K562 (cell line): ENCODE measurements around the gene NR6A1. TPM values are rescaled to one million over a fixed set of nuclear protein-coding genes. Genes with fewer than 3 reads are reported as not detected.

Source experiments
- ATAC-seq: fragments of 200-7000 bp; cut with Tn5 transposase; 3 replicates; pipeline ENCODE4 v1.9.1; 2020; ENCODE audit warnings: moderate library complexity
- BruUV-seq: library from RNA; stranded (reverse); fragments of 400-500 nt; replicated peaks from 2 replicates; lab custom pipeline; 2021; lab: Mats Ljungman, UMichigan
- CTCF ChIA-PET: fragments of 300-600 bp; formaldehyde crosslinking; extraction: SDS; loops from one replicate; lab custom pipeline; 2021; ENCODE audit warnings: low intra/inter-chr PET ratio; lab: Yijun Ruan, JAX
- POLR2A ChIA-PET: fragments of 300-600, 350-650 bp; sonication (Branson Sonifier 250); formaldehyde crosslinking; extraction: SDS; loops from one replicate; lab custom pipeline; 2021; ENCODE audit warnings: antibody characterized with exemption, inconsistent platforms; lab: Yijun Ruan, JAX
- DNase-seq, 4 experiments: peaks; one replicate each; pipeline versions ENCODE4 v3.0.0 to v3.0.0-alpha.2; 2011 to 2018; ENCODE audit warnings: low spot score in 3 of 4, mixed read lengths in 3 of 4; ENCODE audit errors: extremely low read depth in 1 of 4
- FAIRE-seq: peaks from 2 replicates; lab custom pipeline; 2011; peaks lifted over from hg19 to GRCh38; lab: Jason Lieb, UNC
- H2AFZ ChIP-seq: 2 replicates; pipeline ENCODE4 v1.6.0; 2011; ENCODE audit warnings: low read depth, low read length, control low read depth, inconsistent platforms
- H3K27ac ChIP-seq: fragments of 200-600 bp; 3 replicates; pipeline ENCODE4 v1.8.0; 2011; ENCODE audit warnings: low read depth, mild to moderate bottlenecking, control low read depth, inconsistent platforms, low read length, moderate library complexity, mixed read lengths; ENCODE audit errors: extremely low read depth
- H3K27me3 ChIP-seq, 2 experiments: fragments of 300-600 bp in 1 of 2; 2 replicates in 1 of 2; 3 replicates in 1 of 2; pipeline versions ENCODE4 v1.6.0 to v1.8.0; 2011; ENCODE audit warnings: inconsistent platforms in 2 of 2, low read length in 2 of 2, mild to moderate bottlenecking in 1 of 2, mixed read lengths in 1 of 2, moderate library complexity in 1 of 2; ENCODE audit not compliant: control insufficient read depth in 2 of 2, insufficient read depth in 2 of 2
- H3K36me3 ChIP-seq: fragments of 300-600 bp; 3 replicates; pipeline ENCODE4 v1.8.0; 2011; ENCODE audit warnings: mild to moderate bottlenecking, low read length, inconsistent platforms; ENCODE audit not compliant: control insufficient read depth, insufficient read depth
- H3K4me1 ChIP-seq, 2 experiments: fragments of 200-600 bp in 1 of 2; replicated peaks in 1 of 2; 2 replicates in 1 of 2; 3 replicates in 1 of 2; pipeline versions ENCODE4 v1.5.1 to v1.8.0; 2011; ENCODE audit warnings: inconsistent platforms in 2 of 2, low read length in 2 of 2, mild to moderate bottlenecking in 1 of 2, mixed read lengths in 1 of 2, moderate library complexity in 1 of 2; ENCODE audit not compliant: control insufficient read depth in 2 of 2, insufficient read depth in 2 of 2
- H3K4me2 ChIP-seq: 2 replicates; pipeline ENCODE4 v1.6.1; 2011; ENCODE audit warnings: low read length, control low read depth, inconsistent platforms, mixed read lengths; ENCODE audit not compliant: insufficient read depth
- H3K4me3 ChIP-seq: fragments of 200-600 bp; sonication (generic), shearing (Covaris generic); 2 replicates; pipeline ENCODE4 v1.5.1; 2016; ENCODE audit warnings: control low read depth, inconsistent platforms
- H3K79me2 ChIP-seq: fragments of 200-600 bp; 3 replicates; pipeline ENCODE4 v1.8.0; 2011; ENCODE audit warnings: low read length, inconsistent platforms; ENCODE audit not compliant: control insufficient read depth, insufficient read depth
- H3K9ac ChIP-seq, 2 experiments: 2 replicates each; pipeline versions ENCODE4 v1.6.0 to v1.6.1; 2011; ENCODE audit warnings: low read depth in 2 of 2, low read length in 2 of 2, control low read depth in 1 of 2, inconsistent platforms in 1 of 2, mild to moderate bottlenecking in 1 of 2, mixed read lengths in 1 of 2; ENCODE audit not compliant: insufficient read depth in 1 of 2
- H3K9me1 ChIP-seq: one replicate; pipeline ENCODE4 v1.6.0; 2011; ENCODE audit warnings: inconsistent platforms, mild to moderate bottlenecking, low read length, moderate library complexity; ENCODE audit not compliant: control insufficient read depth, insufficient read depth
- H3K9me3 ChIP-seq: replicated peaks from 2 replicates; pipeline ENCODE4 v1.5.1; 2011; ENCODE audit warnings: low read depth, low read length, inconsistent platforms; ENCODE audit not compliant: control insufficient read depth, insufficient read depth
- H4K20me1 ChIP-seq: replicated peaks from 2 replicates; pipeline ENCODE4 v1.6.1; 2011; ENCODE audit warnings: low read length, inconsistent platforms, mixed read lengths; ENCODE audit not compliant: control insufficient read depth, insufficient read depth
- CTBP1 ChIP-seq: fragments of 450-650 bp; IDR thresholded peaks from 2 replicates; pipeline ENCODE4 v1.6.1; 2016; ENCODE audit warnings: borderline replicate concordance
- L3MBTL2 ChIP-seq: fragments of 450-650 bp; IDR thresholded peaks from 2 replicates; pipeline ENCODE4 v1.6.1; 2016; ENCODE audit warnings: mild to moderate bottlenecking, moderate library complexity
- SOX6 ChIP-seq: fragments of 450-650 bp; IDR thresholded peaks from 2 replicates; pipeline ENCODE4 v1.6.1; 2014; ENCODE audit warnings: mild to moderate bottlenecking
- ZBED1 ChIP-seq: IDR thresholded peaks from 2 replicates; pipeline ENCODE4 v1.6.1; 2014
- WGBS: fragments of 100-300 bp; shearing (Covaris generic); methylation state at CpG from one replicate; pipeline ENCODE4 v1.1.6; 2016; ENCODE audit warnings: low coverage, mixed read lengths; ENCODE audit not compliant: insufficient coverage; ENCODE audit errors: missing lambda C conversion rate; 5-methylcytosine and 5-hydroxymethylcytosine counted together
- in situ Hi-C: fragments of 300-500 bp; cut with MboI; formaldehyde crosslinking; loops from 4 replicates; pipeline ENCODE4 v1.15.0; 2018; ENCODE audit warnings: inconsistent platforms, mixed read lengths
- intact Hi-C: fragments of 100-400 bp; cut with micrococcal nuclease; formaldehyde crosslinking; loops from 2 replicates; pipeline ENCODE4 v1.14.2; 2022
- polyA plus RNA-seq, 8 experiments: library from polyadenylated mRNA; depleted of rRNA in 4 of 8; stranded (reverse) in 5 of 8; unstranded in 3 of 8; fragments of >200 nt; fragmentation: Nextera tagmentation in 2 of 8; fragmentation: Illumina TruSeq in 1 of 8; extraction: Ambion mirVana in 2 of 8; extraction: Trizol in 1 of 8; gene quantifications; 2 replicates each; pipeline versions ENCODE4 v1.2.1 to v1.2.3, GENCODE V29; 2011 to 2014; ENCODE audit warnings: inconsistent platforms in 1 of 8, missing spikeins in 1 of 8
- total RNA-seq, 7 experiments: library from RNA; depleted of rRNA in 6 of 7; stranded (reverse); fragments of >200 nt in 6 of 7; fragmentation: Illumina TruSeq in 2 of 7; extraction: Trizol in 2 of 7; gene quantifications; 2 replicates each; pipeline versions ENCODE4 v1.2.1 to v1.2.3, GENCODE V29; 2011 to 2021; ENCODE audit warnings: low replicate concordance in 1 of 7
- TF ChIP-seq, protein P1 (sequence below): fragments of 450-650 bp; IDR thresholded peaks from 2 replicates; pipeline ENCODE4 v1.6.1; 2016; ENCODE audit warnings: mild to moderate bottlenecking, moderate library complexity

NR6A1 gene
- total and polyA plus RNA-seq, 9 of the 15 experiments (the other 6 are each of a cell fraction or from before 2014, with no cell fraction given) = 9.7 to 55.4 (median 28.3) TPM

DNA sequence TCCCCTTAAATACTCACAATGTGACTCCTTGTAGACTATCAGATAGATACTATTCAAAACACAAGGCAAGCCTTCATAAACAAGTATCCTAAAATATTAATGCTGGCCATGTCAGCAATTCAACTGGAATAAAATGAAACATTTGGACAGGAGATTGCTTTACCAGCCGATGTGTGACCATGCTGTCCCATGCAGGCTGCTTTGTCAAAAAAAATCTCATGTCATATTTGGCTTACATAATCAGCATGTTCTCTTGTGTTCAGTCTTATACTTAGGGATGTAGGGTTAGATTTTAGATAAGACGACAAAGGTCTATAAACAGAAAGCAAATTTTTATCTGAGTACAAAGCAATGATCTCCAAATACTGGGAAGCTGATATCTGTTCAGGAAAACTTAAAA lies 108.5 kb downstream of the NR6A1 start:
- Histone ChIP-seq H2AFZ (no peak overlapping the region), H3K79me2 (peaks cover 57% of the 10 kb centered on the region), H3K4me1 (peaks cover 0 to 33% of the 10 kb centered on the region in 2 experiments; a peak in 4 of 5 replicates), H3K27ac (no peak overlapping the region), H3K27me3 (no peaks in the 10 kb centered on the region), H3K4me2 (no peak overlapping the region), H3K9me1 (no peaks in the 10 kb centered on the region), H4K20me1 (no peaks in the 10 kb centered on the region), H3K36me3 (no peaks in the 10 kb centered on the region; the same call in 2 of the 3 replicates), H3K4me3 (no peak overlapping the region), H3K9me3 (no peaks in the 10 kb centered on the region), H3K9ac (no peak overlapping the region)
- WGBS = 39% methylated on average over 2 of the region's 2 CpGs
- TF ChIP-seq ZBED1 = no peak
- TF ChIP-seq SOX6 = peak; percentile 39; the same call in 1 of the 2 replicates
- no TSS peak for BruUV-seq
- in situ Hi-C loops (no loop called here), intact Hi-C loops (no loop called here)
- no peak for FAIRE-seq
- ChIA-PET CTCF (no interaction called here), POLR2A (interaction anchor here (0.9 to 2.8 kb wide), 4 partner anchors 8 to 17 kb away, joined by 3 to 11 read pairs (median 6); no protein-coding TSS in a partner anchor)
- no peak for DNase-seq
- no peak for ATAC-seq

DNA sequence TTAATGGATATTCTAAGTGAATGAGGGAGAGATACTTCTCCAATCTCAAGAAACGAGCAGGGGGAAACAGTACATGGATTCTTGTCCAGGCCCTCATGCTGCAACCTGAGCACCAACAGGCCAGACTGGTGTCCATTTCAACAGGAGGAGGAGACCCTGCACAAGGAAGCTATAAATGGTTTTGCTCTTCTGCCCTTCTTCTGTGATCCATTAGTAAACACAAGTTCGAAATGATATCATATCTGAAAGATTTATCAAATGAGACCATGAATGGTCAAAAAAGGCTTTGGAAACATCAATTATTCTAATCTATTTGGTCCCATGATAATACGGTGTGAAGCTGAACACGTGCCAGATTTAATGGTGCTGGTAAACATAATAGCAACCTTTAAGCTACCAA lies 109.8 kb downstream of the NR6A1 start:
- Histone ChIP-seq H3K4me2 (no peak overlapping the region; the same call in 1 of the 2 replicates), H3K4me1 (peaks cover 0 to 36% of the 10 kb centered on the region in 2 experiments; a peak in 4 of 5 replicates), H3K36me3 (peaks cover 1% of the 10 kb centered on the region; the same call in 2 of the 3 replicates), H3K27ac (no peak overlapping the region), H3K9me1 (no peaks in the 10 kb centered on the region), H3K9ac (no peak overlapping the region), H3K9me3 (no peaks in the 10 kb centered on the region), H3K27me3 (no peaks in the 10 kb centered on the region), H2AFZ (no peak overlapping the region), H3K4me3 (no peak overlapping the region), H4K20me1 (no peaks in the 10 kb centered on the region), H3K79me2 (peaks cover 69% of the 10 kb centered on the region)
- POLR2A ChIA-PET = interaction anchor here (0.9 to 3.1 kb wide), 7 partner anchors 8 to 92 kb away, joined by 3 to 14 read pairs (median 5); no protein-coding TSS in a partner anchor
- DNase-seq (peak in 1 of 4 experiments; percentile 34), FAIRE-seq (no peak), ATAC-seq (no peak)
- no TSS peak for BruUV-seq
- CTCF ChIA-PET = no interaction called here
- in situ Hi-C loops (no loop called here), intact Hi-C loops (no loop called here)
- 22% methylated on average over 4 of the region's 4 CpGs for WGBS
- TF ChIP-seq L3MBTL2 (peak; percentile 87), CTBP1 (no peak)
- TF ChIP-seq, protein P1, sequence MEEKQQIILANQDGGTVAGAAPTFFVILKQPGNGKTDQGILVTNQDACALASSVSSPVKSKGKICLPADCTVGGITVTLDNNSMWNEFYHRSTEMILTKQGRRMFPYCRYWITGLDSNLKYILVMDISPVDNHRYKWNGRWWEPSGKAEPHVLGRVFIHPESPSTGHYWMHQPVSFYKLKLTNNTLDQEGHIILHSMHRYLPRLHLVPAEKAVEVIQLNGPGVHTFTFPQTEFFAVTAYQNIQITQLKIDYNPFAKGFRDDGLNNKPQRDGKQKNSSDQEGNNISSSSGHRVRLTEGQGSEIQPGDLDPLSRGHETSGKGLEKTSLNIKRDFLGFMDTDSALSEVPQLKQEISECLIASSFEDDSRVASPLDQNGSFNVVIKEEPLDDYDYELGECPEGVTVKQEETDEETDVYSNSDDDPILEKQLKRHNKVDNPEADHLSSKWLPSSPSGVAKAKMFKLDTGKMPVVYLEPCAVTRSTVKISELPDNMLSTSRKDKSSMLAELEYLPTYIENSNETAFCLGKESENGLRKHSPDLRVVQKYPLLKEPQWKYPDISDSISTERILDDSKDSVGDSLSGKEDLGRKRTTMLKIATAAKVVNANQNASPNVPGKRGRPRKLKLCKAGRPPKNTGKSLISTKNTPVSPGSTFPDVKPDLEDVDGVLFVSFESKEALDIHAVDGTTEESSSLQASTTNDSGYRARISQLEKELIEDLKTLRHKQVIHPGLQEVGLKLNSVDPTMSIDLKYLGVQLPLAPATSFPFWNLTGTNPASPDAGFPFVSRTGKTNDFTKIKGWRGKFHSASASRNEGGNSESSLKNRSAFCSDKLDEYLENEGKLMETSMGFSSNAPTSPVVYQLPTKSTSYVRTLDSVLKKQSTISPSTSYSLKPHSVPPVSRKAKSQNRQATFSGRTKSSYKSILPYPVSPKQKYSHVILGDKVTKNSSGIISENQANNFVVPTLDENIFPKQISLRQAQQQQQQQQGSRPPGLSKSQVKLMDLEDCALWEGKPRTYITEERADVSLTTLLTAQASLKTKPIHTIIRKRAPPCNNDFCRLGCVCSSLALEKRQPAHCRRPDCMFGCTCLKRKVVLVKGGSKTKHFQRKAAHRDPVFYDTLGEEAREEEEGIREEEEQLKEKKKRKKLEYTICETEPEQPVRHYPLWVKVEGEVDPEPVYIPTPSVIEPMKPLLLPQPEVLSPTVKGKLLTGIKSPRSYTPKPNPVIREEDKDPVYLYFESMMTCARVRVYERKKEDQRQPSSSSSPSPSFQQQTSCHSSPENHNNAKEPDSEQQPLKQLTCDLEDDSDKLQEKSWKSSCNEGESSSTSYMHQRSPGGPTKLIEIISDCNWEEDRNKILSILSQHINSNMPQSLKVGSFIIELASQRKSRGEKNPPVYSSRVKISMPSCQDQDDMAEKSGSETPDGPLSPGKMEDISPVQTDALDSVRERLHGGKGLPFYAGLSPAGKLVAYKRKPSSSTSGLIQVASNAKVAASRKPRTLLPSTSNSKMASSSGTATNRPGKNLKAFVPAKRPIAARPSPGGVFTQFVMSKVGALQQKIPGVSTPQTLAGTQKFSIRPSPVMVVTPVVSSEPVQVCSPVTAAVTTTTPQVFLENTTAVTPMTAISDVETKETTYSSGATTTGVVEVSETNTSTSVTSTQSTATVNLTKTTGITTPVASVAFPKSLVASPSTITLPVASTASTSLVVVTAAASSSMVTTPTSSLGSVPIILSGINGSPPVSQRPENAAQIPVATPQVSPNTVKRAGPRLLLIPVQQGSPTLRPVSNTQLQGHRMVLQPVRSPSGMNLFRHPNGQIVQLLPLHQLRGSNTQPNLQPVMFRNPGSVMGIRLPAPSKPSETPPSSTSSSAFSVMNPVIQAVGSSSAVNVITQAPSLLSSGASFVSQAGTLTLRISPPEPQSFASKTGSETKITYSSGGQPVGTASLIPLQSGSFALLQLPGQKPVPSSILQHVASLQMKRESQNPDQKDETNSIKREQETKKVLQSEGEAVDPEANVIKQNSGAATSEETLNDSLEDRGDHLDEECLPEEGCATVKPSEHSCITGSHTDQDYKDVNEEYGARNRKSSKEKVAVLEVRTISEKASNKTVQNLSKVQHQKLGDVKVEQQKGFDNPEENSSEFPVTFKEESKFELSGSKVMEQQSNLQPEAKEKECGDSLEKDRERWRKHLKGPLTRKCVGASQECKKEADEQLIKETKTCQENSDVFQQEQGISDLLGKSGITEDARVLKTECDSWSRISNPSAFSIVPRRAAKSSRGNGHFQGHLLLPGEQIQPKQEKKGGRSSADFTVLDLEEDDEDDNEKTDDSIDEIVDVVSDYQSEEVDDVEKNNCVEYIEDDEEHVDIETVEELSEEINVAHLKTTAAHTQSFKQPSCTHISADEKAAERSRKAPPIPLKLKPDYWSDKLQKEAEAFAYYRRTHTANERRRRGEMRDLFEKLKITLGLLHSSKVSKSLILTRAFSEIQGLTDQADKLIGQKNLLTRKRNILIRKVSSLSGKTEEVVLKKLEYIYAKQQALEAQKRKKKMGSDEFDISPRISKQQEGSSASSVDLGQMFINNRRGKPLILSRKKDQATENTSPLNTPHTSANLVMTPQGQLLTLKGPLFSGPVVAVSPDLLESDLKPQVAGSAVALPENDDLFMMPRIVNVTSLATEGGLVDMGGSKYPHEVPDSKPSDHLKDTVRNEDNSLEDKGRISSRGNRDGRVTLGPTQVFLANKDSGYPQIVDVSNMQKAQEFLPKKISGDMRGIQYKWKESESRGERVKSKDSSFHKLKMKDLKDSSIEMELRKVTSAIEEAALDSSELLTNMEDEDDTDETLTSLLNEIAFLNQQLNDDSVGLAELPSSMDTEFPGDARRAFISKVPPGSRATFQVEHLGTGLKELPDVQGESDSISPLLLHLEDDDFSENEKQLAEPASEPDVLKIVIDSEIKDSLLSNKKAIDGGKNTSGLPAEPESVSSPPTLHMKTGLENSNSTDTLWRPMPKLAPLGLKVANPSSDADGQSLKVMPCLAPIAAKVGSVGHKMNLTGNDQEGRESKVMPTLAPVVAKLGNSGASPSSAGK = peak; percentile 58
